HuH-7.5 (cell line): Measurements from ENCODE around the gene PHF21B.
A peak's percentile ranks its signal among the peaks of the same experiment; 100 is the strongest.

Source experiments
- DNase-seq: peaks from one replicate; pipeline ENCODE4 v3.0.0; 2011; ENCODE audit warnings: low spot score

The PHF21B gene

GRCh38 chr22:45013138-45013537, 3.3 kb upstream of the PHF21B start:
- DNase-seq, result no peak

- DNase-seq, result no peak
Observed at GRCh38 chr22:45010532-45010900, 711 bp upstream of the PHF21B start.

- DNase-seq, result no peak
Observed at GRCh38 chr22:45008751-45009605, 827 bp downstream of the PHF21B start.

GRCh38 chr22:45008186-45008681, 1.6 kb downstream of the PHF21B start:
- DNase-seq, result no peak

- peak; percentile 71 for DNase-seq
Observed at GRCh38 chr22:45007391-45008185, 2.2 kb downstream of the PHF21B start.

- DNase-seq, result no peak
Observed at GRCh38 chr22:45006964-45007390, 2.8 kb downstream of the PHF21B start.

- DNase-seq, result no peak
Observed at GRCh38 chr22:45006111-45006963, 3.5 kb downstream of the PHF21B start.

GRCh38 chr22:45001653-45002052, 8.2 kb downstream of the PHF21B start:
- no peak for DNase-seq

GRCh38 chr22:45000330-45000729, 9.5 kb downstream of the PHF21B start:
- DNase-seq, result no peak

GRCh38 chr22:44999687-45000086, 10.1 kb downstream of the PHF21B start:
- no peak for DNase-seq

- no peak for DNase-seq
Observed at GRCh38 chr22:44999231-44999630, 10.6 kb downstream of the PHF21B start.

- no peak for DNase-seq
Observed at GRCh38 chr22:44998296-44998695, 11.5 kb downstream of the PHF21B start.

- DNase-seq, result no peak
Observed at GRCh38 chr22:44997060-44997459, 12.7 kb downstream of the PHF21B start.

- no peak for DNase-seq
Observed at GRCh38 chr22:44996648-44997047, 13.2 kb downstream of the PHF21B start.

- no peak for DNase-seq
Observed at GRCh38 chr22:44996120-44996519, 13.7 kb downstream of the PHF21B start.

- DNase-seq, result no peak
Observed at GRCh38 chr22:44995715-44996114, 14.1 kb downstream of the PHF21B start.

GRCh38 chr22:44995105-44995514, 14.7 kb downstream of the PHF21B start:
- no peak for DNase-seq

GRCh38 chr22:44994399-44995104, 15.3 kb downstream of the PHF21B start:
- DNase-seq, result no peak

GRCh38 chr22:44992166-44992565, 17.6 kb downstream of the PHF21B start:
- no peak for DNase-seq

- no peak for DNase-seq
Observed at GRCh38 chr22:44991218-44991617, 18.6 kb downstream of the PHF21B start.

GRCh38 chr22:44990810-44991209, 19.0 kb downstream of the PHF21B start:
- DNase-seq, result no peak
